ENCODE measurements around the gene PLIN3.
"Not testable (repeated sequence)": the region's sequence is repeated elsewhere in the genome, so short reads cannot be mapped to it uniquely, and the experiment has no call there.

PLIN3 gene, protein sequence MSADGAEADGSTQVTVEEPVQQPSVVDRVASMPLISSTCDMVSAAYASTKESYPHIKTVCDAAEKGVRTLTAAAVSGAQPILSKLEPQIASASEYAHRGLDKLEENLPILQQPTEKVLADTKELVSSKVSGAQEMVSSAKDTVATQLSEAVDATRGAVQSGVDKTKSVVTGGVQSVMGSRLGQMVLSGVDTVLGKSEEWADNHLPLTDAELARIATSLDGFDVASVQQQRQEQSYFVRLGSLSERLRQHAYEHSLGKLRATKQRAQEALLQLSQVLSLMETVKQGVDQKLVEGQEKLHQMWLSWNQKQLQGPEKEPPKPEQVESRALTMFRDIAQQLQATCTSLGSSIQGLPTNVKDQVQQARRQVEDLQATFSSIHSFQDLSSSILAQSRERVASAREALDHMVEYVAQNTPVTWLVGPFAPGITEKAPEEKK

DNA sequence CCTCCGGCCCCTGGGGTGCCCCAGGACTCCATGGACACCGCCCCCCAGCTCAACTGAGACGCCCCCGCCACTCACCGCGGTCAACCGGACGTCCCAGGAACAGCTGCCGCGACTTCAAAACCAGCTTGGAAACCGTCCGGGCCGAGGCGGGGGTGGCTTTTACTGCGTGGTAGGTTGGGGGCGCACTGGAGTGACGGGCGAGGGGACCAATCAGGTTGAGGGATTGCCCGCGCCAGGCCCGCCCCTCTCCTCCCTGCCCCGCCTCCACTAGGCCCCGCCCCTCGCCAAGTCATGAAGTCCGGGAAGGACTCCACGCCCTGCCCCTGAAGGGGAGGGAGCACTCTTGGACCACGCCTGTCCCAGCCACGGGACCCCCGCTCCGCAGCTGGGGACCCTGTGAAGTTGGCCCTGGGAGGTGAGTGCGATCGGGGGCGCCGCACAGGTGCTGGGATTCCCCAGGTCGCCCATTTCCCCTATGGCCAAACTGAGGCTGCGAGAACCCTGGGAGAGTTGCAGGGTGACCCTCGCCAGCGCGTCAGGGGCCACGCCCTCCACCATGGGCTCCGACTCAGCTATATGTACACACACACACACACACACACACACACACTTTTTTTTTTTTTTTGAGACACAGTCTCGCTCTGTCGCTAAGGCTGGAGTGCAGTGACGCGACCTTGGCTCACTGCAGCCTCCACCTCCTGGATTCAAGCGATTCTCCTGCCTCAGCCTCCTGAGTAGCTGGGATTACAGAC, at the start of gene PLIN3:
TSS of gene PLIN3 (minus strand) at position 134 of the 752 bp plus-strand sequence. CDS start 6,273 bp downstream, outside the sequence.
- DNase-seq (ENCODE audit: low read depth in 3 of 3, low spot score in 1 of 3), result peak; percentile 79 to 95 (median 85)

DNA sequence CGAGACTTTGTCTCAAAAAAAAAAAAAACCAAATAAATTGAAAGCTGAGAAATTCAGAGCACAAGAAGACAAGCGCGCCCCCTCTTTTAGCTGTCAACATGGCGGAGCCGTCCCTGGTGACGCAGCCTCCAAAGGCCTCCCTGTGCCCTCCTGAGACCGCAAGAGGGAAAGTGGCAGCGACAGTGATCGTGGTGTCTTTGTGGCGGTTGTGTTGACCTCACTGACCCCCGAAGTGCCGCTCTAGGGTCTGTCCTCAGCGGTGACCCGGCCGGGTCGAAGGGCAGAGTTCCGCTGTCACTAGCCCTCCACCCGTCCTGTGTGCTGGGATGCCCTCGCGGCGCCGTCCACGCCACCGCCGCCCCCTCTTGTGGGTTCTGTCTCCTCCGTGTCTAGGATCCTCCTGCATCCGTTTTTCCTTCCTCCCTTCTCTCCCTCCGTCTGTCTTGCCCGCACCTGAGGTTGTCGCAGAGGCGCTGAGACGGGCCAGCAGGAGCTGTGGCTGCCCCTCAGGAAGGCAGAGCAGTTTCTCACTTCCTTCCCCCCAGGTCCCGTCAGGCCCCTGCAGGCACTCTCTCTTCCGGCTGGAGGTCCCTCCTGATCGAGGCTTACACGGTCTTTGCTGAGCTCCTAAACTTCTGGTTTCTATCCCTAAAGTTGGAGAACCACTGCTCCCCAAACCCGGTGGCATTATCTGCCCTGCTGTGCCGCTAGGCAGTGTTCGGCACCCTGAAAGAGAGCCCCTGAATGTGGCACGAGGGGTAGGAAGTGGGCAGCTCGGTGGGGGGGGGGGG, 49.0 kb upstream of the PLIN3 start:
- no peak for DNase-seq (ENCODE audit: low read depth in 3 of 3, low spot score in 1 of 3)

DNA sequence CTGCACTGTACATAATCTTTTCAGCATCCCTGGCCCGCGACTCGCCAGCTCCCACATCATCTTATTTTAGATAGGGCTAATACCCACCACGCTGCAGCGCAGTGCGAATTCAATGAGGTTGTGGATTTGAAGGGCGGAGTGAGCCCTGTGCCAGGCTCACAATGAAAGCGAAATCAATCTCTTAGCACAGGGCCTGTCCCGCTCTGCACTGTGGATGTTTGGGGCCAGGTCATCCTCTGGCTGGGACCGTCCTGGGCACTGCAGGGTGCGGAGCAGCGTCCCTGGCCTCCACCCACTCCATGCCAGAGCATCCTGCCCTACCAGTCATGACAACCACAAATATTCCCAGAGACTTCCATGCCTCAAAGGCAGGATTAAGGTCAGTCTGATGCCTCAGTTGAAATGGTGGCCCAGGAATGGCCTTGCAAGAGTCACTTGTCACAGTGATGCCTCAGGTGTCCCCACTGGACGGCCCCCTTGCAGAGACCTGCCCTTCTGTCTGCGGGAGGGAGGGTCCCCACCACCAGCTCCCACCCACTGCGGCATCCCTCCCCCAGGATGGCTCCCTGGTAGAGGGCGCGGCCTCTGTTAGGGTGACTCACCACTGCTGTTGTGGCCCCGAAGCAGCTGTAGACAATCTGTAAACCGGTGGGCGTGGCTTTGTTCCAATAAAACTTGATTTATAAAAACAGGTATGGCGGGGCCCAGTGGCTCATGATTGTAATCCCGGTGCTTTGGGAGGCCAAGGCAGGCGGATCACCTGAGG, 47.5 kb upstream of the PLIN3 start:
- DNase-seq (ENCODE audit: low read depth in 3 of 3, low spot score in 1 of 3), result peak; percentile 44 to 46 (median 46)

DNA sequence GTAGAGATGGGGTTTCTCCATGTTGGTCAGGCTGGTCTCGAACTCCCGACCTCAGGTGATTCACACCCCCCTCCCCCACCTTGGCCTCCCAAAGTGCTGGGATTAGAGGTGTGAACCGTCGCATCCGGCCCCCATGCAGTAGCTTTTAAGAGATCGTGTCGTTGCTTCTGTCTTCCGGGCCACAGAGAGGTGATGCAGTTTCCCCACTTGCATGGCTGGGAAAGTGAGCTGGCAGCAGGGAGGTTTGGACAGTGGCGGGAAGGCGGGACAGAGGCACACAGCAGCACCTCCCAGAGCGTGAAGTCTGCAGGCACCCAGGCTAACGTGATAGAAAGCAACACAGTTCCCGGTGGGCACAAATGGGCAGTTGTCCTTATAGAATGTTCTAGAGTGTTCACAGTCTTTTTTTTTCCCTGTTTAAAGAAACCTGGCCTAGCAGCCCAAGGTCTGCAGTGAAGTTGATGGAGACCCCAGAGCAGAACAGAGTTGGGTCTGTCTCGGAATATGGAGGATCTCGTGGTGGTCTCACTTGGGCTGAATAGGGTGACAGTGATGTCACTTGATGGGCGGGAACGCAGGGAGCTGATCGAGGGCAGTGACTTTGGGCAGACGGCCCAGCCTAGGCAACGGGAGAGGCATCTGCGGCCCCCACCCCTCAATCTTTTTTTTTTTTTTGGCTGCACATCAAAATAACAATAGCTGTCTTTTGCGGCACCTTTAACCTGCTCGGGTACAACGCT, 46.7 kb upstream of the PLIN3 start:
- no peak for DNase-seq (ENCODE audit: low read depth in 3 of 3, low spot score in 1 of 3)

DNA sequence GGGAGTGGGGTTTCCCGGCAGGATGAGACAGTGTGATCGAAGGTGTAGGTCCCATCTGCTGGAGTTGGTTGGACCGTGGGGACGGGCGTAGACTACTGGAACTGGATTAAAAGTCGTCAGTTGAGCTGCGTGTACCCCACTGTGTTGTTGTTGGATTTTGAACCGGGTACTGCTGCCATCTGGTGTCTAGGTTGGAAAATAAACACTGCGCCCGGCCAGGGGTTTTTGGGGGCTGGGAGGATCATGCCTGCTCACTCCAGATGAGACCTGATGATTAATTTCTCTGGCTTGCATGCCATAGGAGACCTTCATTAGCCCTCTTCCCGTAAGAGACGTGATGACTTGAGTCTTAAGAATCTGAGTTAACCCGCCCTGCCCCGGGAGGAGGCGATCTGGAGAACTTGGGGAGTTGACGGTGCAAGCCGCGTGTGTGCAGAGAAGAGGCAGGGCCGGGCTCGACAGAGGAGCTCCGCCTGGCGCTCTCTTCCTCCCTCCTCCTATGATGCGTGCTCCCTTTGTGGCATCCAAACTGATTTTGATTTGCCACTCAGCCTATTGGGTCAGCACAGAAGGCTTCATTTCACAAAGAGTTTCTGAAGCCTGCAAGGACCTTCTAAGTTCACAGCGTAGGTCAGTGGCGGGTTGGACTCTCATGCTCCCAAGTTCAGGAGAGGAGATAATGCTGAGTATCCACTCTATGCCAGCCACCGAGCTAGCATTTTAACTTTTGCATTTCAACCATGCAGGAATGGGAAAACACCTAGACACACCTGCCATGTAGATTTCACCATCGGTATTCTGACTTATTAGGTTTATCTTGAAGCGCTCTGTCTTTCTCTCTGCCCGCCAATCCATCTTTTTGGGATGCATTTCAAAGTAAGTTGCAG, 44.6 kb upstream of the PLIN3 start:
- DNase-seq (ENCODE audit: low read depth in 3 of 3, low spot score in 1 of 3), result peak; percentile 17 to 53 (median 34)

DNA sequence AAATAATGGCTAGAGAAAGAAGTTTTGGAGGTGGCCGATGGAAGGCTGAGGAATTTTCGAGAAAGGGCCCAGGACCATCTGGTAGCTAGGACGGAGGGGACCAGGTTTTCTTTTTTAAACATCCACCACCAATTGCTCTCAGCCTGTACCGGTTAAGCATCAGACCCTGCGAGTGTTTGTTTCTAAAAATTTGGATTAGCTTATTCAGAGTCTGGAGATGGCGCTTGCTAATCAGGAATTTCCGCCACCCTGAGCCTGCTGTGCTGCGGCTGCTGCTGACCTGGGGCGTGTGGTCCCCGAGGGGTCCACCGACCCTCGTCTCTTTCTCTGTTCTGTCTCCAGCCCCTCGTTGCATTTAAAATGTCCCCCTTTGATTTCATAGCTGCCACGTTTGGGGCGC, 43.8 kb upstream of the PLIN3 start:
- no peak for DNase-seq (ENCODE audit: low read depth in 3 of 3, low spot score in 1 of 3)

DNA sequence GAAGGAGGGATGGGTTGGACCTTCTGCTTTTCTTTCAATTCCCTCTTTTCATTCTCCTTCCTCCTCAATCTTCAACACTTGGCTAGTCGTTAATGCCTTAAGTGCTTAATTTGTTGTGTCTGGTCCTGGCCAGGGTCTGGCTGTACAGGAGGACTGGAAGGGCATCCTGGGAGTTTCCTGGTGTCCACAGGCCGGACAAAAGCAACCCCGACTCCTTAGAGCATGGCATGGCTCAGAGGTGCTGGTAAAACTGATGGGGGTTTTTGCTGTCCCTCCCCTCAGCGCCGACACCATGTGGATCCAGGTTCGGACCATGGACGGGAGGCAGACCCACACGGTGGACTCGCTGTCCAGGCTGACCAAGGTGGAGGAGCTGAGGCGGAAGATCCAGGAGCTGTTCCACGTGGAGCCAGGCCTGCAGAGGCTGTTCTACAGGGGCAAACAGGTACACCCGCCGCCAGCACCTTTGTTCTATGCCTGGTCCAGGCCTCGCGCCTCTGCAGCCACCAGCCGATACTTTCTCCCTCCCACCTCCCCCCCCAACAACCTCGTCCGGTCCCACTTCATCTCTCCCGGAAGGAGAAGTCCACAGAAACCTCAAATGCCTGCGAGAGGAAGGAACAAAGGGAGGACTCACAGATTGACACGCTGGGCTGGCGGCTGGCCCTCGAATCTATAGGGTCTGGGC, 43.3 kb upstream of the PLIN3 start:
- DNase-seq (ENCODE audit: low read depth in 3 of 3, low spot score in 1 of 3), result no peak

DNA sequence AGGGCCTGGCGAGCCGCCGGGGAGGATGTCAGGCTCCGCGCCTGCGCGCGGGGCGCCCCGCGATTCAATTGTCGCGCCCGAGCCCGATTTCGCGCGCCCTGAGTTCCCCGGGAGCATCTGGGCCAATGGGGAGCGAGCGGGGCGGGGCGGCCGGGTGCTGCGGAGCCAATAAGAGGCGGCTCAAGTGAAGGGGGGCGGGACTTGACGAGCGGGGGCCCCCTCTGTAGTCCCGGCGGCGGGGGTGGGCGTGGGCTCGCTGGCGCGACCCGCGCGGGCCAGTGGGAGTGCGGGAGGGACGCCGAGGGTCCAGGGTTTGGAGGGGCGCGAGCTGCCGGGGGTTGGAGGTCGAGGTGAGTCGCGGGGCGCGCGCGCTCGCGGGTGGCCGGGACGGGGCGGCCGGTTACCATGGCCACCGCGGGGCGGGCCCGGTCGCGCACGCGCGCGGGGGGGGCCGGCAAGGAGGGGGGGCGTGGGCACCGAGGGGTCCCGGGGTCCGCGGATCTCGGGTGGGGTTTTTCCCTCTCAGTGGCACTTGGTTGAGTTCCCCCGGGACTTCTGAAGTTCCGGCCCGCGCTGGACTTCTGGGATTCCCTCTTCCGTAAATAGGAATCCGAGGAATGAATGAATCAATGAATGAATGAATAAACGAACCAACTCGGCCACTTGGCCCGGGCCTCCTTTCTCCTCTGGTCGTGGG, 42.6 kb upstream of the PLIN3 start:
- DNase-seq (ENCODE audit: low read depth in 3 of 3, low spot score in 1 of 3), result peak; percentile 82 to 89 (median 82)

DNA sequence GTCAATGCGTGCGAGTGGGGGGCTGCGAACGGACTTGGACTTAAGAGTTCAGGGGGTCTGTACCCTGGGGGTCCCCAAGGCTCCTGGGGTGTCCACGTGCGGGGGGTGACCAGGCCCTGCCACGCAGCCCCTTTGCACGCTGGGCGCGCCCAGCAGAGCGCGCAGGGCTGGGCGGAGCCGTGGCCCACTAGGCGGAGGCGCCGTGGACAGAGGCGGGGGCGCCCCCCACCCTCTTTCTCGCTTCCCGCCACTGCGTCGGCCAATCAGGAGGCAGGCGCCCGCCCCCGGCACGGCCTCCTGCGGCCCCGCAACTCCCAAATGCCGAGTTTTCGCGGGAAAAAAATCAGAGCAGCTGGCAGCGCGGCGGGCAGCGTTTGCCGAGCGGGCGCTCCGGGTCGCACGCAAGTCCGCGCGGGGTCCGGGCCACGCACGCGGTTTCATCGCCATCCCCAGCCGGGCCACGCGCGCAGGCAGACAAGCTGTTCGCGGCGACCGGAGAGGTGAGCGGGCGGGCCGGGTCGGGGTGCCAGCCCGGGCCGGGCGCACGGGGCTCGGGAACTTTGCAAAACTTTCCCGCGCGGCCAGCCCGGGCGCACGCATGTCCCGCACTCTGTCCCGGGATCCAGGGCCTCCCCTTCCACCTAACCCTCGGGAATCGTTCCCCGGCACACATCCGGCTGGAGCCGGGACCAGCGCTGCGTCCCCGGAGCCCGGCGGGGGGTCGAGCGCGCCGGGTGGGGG, 41.9 kb upstream of the PLIN3 start, which contains the start of gene UHRF1:
TSS of gene UHRF1 (plus strand) at position 346 of the 741 bp plus-strand sequence. CDS start 1,385 bp downstream, outside the sequence.
- peak in 1 of 3 donors; percentile 33 for DNase-seq (ENCODE audit: low read depth in 3 of 3, low spot score in 1 of 3)

DNA sequence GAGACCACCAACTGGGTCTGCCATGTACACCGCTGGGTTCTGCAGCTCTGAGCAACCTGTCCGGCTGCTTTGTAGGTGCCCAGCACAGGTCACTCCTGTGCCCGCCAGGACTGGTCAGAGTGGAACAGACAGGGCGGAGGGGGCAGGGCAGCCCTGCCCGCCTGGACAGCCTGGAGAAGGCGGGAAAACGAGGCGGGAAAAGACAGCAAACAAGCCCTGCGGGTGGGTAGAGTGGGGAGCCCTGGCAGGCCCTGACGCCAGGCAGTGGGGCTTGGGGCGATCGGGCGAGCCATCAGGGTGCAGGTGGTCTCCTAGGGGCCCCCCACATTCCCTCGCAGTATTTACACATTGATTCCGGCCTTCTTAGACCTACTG, 41.3 kb upstream of the PLIN3 start:
- DNase-seq (ENCODE audit: low read depth in 3 of 3, low spot score in 1 of 3), result no peak

DNA sequence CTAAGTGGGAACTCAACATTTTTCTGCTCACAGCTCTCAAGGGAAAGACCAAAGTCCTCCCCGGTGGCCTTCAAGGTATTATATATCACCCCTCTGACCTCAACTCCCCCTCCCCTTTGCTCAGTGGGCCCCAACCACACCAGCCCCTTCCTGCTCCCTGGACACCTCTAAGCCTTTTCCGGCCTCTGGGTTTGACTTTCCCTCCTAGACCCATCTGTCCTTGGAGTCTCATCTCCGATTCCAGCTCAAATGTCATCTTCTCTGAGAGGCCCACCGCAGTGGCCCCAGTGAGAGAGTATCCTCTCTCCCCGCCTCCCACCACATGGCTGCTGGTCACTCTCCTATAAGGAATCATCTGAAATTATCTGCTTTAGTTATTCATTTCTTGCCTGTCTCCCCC, 40.9 kb upstream of the PLIN3 start:
- no peak for DNase-seq (ENCODE audit: low read depth in 3 of 3, low spot score in 1 of 3)

DNA sequence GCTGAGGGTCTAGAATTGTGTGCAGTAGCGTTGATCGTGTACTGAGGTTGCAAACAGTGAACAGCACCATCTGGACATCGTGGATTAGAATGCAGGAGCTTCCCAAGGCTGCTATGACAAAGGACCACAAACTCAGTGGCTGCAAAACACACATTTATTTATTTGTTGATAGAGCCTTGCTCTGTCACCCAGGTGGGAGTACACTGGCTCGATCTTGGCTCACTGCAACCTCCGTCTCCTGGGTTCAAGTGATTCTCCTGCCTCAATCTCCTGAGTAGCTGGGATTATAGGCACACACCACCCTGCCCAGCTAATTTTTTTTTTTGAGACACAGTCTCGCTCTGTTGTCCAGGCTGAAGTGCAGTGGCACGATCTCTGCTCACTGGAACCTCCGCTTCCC, 39.5 kb upstream of the PLIN3 start:
- DNase-seq (ENCODE audit: low read depth in 3 of 3, low spot score in 1 of 3), result no peak

DNA sequence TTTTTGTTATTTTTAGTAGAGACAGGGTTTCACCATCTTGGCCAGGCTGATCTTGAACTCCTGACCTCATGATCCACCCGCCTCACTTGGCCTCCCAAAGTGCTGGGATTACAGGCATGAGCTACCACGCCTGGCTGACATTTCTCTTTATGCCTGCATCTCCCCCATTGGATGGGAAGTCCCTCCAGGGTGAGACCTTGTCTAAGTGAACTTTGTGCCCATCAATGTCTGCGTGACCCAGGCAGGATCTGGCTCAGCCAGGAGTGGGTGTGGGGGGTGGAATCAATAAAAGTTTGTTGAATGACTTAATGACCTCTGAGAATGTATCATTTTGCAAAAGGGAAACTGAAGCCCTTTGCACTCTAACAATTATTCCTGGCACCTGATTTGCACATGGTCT, 37.0 kb upstream of the PLIN3 start:
- no peak for DNase-seq (ENCODE audit: low read depth in 3 of 3, low spot score in 1 of 3)

DNA sequence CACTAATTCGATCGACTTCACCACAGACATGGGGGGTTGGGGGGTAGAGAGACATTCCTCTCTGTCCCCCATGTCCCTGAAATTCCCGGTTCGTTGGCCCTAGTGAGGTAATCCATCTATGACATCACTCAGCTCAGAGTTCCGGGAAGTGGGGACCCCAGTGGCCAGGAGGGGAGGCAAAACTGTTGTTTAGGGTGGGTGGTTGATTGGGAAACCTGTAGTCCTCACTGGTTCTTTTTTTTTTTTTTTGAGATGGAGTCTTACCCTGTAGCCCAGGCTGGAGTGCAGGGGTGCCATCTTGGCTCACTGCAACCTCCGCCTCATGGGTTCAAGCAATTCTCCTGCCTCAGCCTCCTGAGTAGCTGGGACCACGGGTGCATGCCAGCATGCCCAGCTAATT, 35.3 kb upstream of the PLIN3 start, which contains the start of gene ARRDC5:
TSS of gene ARRDC5 (minus strand) at position 101 of the 400 bp plus-strand sequence. CDS start at position 30, 71 bp downstream.
- no peak for DNase-seq (ENCODE audit: low read depth in 3 of 3, low spot score in 1 of 3)

DNA sequence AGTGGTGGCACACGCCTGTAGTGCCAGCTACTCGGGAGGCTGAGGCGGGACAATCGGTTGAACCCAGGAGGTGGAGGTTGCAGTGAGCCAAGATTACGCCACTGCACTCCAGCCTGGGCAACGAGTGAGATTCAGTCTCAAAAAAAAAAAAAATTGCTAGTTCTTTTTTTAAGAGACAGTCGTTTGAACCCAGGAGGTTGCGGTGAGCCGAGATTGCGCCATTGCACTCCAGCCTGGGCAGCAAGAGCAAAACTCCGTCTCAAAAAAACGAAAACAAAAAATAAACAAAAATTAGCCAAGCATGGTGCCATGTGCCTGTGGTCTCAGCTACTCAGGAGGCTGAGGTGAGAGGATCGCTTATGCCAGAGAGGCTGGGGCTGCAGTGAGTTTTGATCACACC, 33.4 kb upstream of the PLIN3 start:
- not testable (repeated sequence) for DNase-seq (ENCODE audit: low read depth in 3 of 3, low spot score in 1 of 3)

DNA sequence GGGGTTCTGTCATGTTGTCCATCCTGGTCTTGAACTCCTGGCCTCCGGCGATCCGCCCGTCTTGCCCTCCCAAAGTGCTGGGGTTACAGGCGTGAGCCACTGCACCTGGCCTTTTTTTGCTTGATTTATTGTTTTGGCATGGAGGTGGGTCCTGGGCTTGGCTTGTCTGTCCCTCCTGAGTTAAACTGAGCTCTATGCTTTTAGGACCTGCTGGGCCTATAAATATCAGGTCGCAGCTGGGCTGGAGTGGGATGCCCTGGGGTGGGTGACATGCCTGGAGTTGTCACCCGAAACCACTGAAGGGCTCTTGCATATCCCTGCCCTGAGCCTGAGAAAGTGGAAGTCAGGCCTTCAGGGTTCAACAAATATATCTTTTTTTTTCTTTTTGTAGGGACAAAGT, 29.7 kb upstream of the PLIN3 start:
- DNase-seq (ENCODE audit: low read depth in 3 of 3, low spot score in 1 of 3), result no peak

DNA sequence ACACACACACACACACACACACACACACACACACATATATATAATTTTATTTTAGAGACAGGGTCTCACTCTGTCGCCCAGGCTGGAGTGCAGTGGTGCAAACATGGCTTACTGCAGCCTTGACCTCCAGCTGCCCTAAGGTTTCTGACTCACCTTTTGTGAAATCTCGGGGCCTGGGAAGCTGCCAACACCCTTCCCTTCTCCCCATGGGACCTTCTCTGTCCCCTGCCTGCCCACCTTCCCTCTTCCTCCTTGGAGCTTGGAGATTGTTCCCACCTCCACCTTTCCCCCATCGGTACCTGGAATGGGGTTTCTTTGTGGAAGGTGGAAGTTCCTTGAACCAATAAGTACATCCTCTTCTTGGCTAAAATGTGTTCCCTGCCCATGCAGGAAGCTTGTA, 28.9 kb upstream of the PLIN3 start:
- DNase-seq (ENCODE audit: low read depth in 3 of 3, low spot score in 1 of 3), result no peak
